GOT3 (cell line): ENCODE results near the gene AJUBA.

Source experiments
- DNase-seq: peaks from one replicate; lab custom pipeline; 2025; ENCODE audit warnings: mixed read lengths; lab: John Stamatoyannopoulos, UW

AJUBA gene

GRCh38 chr14:22935156-22935555 is 47.2 kb downstream of the AJUBA start:
- DNase-seq = no peak

GRCh38 chr14:22932146-22932545 is 50.2 kb downstream of the AJUBA start:
- DNase-seq = no peak

GRCh38 chr14:22929961-22930364 is 52.4 kb downstream of the AJUBA start:
- no peak for DNase-seq

DNA sequence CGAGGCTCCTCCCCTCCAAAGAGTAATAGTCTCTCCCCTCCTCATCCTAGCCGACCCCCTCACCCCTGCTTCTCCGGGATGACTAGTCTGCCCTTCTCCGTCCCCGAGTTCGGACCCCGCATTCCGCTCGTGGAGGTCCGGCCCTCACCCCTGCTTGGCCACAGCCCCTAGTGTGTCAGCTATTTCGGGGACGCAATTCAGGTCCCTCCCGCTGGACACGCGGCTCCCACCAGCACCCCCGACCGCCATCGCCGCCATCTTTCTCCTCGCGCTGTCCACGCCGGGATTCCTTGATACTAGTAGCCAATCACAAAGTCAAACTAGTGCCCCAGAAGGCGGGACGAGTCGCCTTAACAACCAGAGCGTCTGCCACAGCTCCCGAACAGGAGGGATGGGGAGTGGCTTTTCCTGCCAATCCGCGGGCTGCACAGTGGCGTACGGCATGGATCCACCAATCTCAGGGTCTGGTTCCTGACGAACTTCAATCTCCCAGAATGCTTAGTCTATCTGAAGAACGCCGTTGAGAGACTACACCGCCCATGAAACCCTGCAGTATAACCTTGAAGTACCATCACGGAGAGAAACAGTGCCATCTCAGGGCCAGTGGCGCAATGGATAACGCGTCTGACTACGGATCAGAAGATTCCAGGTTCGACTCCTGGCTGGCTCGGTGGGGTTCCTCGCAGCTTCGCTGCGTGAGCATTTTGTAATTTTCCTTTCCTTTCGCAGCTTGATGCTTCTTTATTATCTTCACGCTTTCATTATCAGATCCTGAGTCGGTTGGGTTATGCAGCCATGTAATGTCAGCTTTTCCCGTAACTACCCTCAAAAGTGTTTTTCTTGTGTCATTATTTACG is 53.0 kb downstream of the AJUBA start, which contains the start of gene PRMT5:
TSS of gene PRMT5 (minus strand) at position 273 of the 857 bp plus-strand sequence. CDS start at position 258, 15 bp downstream.
- DNase-seq = peak; percentile 84

- DNase-seq = no peak
These were observed 53.9 kb downstream of the AJUBA start for GRCh38 chr14:22928237-22929103.

DNA sequence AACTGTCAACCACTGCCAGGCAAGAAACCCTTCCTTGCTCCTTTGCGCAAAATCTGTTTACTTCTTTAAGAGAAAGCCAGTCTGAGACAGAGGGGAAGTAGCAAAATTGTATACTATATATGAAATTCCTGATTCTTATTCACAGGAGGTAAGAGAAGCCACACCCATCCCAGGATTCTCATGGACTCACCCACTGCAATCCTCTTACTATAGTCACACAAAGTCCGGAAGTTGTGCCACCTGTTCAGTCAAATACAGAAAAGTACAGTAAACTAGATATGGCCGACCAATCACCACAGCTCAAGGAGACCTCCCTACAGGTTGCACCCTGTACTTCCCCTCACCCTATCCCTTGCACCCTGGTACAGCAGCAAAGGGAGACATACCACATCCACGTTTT is 56.0 kb downstream of the AJUBA start:
- DNase-seq = no peak

GRCh38 chr14:22925513-22925912 is 56.8 kb downstream of the AJUBA start:
- DNase-seq = no peak

GRCh38 chr14:22923746-22924145 is 58.6 kb downstream of the AJUBA start:
- DNase-seq = no peak

- no peak for DNase-seq
These were observed 60.1 kb downstream of the AJUBA start for GRCh38 chr14:22922294-22922693.
